Measurements from ENCODE around the gene GMPPA. TPM values are rescaled to one million over a fixed set of nuclear protein-coding genes. Genes with fewer than 3 reads are reported as not detected.

The GMPPA gene
- total RNA-seq, 1 experiment from 2014 or later: 51.9 TPM

- peaks cover 3% of the 10 kb centered on the region for H3K27me3 Mint-ChIP-seq (ENCODE audit: low read depth)
- no peaks in the 10 kb centered on the region for H3K36me3 Mint-ChIP-seq
- no peak overlapping the region for H3K27ac Mint-ChIP-seq
- DNase-seq (ENCODE audit: low spot score) (no peak), ATAC-seq (no peak)
- peaks cover 26% of the 10 kb centered on the region for H3K4me1 Mint-ChIP-seq
- H3K9me3 Mint-ChIP-seq: no peaks in the 10 kb centered on the region
- TF ChIP-seq ZNF423 (CRISPR knock-in tag; IDR thresholded peaks at IDR 0.05): no peak
- no peak for TF ChIP-seq FOXK1 (CRISPR knock-in tag; IDR thresholded peaks at IDR 0.05)
- no peak for TF ChIP-seq IRF2 (CRISPR knock-in tag; IDR thresholded peaks at IDR 0.05; ENCODE audit: borderline replicate concordance, low read depth)
- TF ChIP-seq NR2C2 (CRISPR knock-in tag; IDR thresholded peaks at IDR 0.05): no peak
- no peak for TF ChIP-seq ATF2 (CRISPR knock-in tag; IDR thresholded peaks at IDR 0.05; ENCODE audit: borderline replicate concordance, low read depth)
- no peak for TF ChIP-seq ERG (CRISPR knock-in tag; IDR thresholded peaks at IDR 0.05)
- TF ChIP-seq AR (CRISPR knock-in tag; IDR thresholded peaks at IDR 0.05): no peak
- no peak for TF ChIP-seq SMAD4 (CRISPR knock-in tag; IDR thresholded peaks at IDR 0.05)
- no peak for TF ChIP-seq HMGXB4 (CRISPR knock-in tag; IDR thresholded peaks at IDR 0.05)
- no peak for TF ChIP-seq ATF3 (CRISPR knock-in tag; conservative IDR thresholded peaks at IDR 0.05)
- no peak for TF ChIP-seq AFF4 (CRISPR knock-in tag; IDR thresholded peaks at IDR 0.05; ENCODE audit: borderline replicate concordance)
- no peak for TF ChIP-seq MLX (CRISPR knock-in tag; IDR thresholded peaks at IDR 0.05)
- TF ChIP-seq ZBTB43 (CRISPR knock-in tag; IDR thresholded peaks at IDR 0.05): no peak
- TF ChIP-seq ZNF425 (CRISPR knock-in tag; conservative IDR thresholded peaks at IDR 0.05): no peak
- TF ChIP-seq SOX15 (CRISPR knock-in tag; IDR thresholded peaks at IDR 0.05): no peak
- no peak for TF ChIP-seq OVOL2 (CRISPR knock-in tag; IDR thresholded peaks at IDR 0.05; ENCODE audit: borderline replicate concordance)
- TF ChIP-seq ZNF671 (CRISPR knock-in tag; IDR thresholded peaks at IDR 0.05): no peak
- no peak for TF ChIP-seq NFE2L1 (CRISPR knock-in tag; IDR thresholded peaks at IDR 0.05)
- H3K4me3 Mint-ChIP-seq: no peak overlapping the region
- CTCF ChIA-PET: interaction anchor here (0.5 to 35.9 kb wide), 10 partner anchors 9 to 273 kb away, joined by 3 to 2316 read pairs (median 30); partner anchors contain the start of genes ASIC4, CHPF, GMPPA and TMEM198
- POLR2A ChIA-PET: interaction anchor here (1.4 kb wide), 1 partner anchor 20 kb away, joined by 4 read pairs; the partner anchor contains the start of gene GMPPA
These were observed 20.9 kb upstream of the GMPPA start for GRCh38 chr2:219477815-219478214.
